Activated gamma-delta T cell (primary cell): ENCODE results near the gene TBXA2R.
"Not testable (repeated sequence)": the region's sequence is repeated elsewhere in the genome, so short reads cannot be mapped to it uniquely, and the experiment has no call there.

Experiments used
- DNase-seq: peaks from one replicate; lab custom pipeline; 2025; lab: John Stamatoyannopoulos, UW
- total RNA-seq, 2 donors: gene quantifications; one replicate each; lab custom pipeline; 2026; lab: John Stamatoyannopoulos, UW

TBXA2R gene
- total RNA-seq, result 1.2 to 6.2 reads per million in 2 donors

DNA sequence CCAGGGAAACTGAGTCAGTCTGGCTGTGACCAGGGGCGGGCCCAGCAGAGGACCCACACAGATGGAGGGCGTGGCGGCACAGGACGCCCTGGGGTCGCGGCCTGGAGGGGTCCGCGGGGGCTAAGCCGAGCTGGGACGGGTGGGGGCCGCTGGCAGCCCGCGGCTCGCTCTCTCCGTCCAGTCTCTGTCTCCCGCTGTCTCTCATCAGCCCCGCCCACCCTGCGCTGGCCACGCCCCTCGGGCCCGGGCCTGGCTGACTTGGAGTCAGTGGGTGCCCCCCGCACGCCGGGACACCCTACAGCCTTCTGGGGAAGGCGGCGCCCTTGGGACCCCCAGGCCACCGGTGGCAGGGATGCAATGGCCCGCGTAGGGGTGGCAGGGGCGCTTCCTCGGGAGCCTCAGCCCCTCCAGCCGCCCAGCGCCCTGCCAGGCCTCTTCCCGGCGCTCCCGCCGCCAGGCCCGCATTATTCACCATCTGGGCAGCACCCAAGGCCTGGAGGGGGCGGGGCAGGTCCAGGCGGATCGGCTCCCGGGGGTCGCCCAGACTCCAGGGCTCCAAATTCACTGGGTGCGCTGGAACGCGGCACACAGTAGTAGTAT lies at the start of gene TBXA2R:
Gene TBXA2R (minus strand): TSS at position 186 of the 600 bp plus-strand sequence. CDS start 6,241 bp downstream, outside the sequence.
- DNase-seq, result no peak

DNA sequence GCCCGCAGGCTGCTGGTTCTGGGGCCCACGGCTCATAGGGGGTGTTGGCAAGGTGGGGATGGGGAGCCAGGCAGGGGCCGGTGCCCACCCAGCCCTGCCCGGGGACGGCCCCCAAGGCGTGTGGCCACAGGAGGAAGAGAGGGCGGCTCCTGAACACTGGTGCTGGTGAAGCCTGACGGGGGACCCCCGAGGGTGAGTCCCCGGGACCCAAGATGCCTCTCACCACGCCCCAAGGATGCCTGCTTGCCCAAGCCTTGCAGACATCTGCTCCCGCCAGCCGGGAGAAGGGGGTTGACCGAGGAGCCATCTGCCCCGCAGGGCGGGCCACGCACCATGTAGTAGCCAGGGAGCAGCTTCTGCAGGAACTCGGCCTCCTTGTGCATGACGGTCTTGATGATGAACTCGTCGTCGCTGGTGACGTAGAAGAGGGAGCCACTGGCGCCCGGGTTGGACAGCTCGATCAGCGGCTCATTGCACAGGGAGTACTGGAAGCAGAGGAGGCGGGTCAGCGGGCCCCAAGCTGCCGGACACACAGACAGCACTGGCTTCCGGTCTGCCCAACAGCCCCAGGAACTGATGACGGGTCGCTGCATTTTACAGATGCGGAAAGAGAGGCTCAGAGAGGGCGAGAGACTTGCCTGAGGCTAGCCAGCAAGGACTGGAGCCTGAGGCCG lies 49.5 kb upstream of the TBXA2R start:
- DNase-seq, result no peak

DNA sequence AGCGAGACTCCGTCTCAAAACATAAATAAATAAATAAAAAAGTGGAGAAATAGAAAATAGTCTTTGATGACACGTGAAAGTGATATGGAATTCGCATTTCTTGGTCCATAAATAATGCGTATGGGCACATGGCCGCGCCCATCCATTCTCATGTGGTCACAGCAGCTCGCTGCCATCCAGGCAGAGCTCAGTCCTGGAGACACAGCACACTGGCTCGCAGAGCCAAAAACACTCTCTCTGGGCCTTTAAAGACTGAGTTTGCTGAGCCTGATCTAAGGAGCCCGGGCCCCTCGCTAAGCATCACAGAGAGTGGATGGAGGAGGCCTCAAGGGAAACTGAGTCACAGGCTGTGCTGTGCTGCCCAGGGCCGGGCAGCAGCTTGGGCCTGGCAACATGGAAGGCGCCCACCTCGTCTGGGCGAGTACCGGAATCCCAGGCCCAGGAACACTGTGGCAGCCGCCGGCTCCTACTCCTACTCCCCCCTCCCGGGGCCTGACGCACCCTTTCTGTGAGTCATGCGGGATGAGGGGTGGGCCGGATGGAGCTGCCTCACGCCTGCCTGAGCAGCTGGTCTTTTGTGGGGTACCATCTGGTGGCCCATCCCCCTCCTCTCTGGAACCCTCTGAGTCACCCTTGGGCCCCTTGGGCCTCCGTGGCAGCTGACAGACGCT lies 48.9 kb upstream of the TBXA2R start:
- no peak for DNase-seq

DNA sequence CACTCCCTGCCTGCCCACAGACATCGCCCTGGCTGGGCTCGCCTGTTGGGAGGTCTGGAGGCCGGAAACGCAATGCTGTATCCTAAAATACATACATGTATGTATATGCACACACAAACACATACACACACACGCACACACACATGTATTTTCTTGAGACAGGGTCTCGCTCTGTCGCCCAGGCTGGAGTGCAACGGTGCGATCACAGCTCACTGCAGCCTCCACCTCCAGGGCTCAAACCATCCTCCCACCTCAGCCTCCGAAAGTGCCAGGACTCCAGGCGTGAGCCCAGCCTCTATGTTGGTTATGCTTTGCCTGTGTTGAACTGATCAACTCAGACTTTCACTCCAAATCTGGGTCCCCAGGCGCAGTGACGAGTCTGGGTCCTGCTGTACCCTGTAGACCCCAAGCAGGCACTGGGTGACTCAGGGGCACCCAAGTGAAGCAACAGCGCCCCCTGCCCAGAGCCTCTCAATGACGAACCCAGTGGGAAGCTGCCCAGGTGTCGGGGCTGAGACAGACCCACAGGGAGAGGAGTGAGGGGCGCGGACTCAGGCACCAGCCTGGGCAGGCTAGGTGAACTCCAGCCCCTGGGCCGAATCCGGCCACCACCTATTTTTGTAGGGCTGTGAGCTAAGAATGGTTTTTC lies 47.3 kb upstream of the TBXA2R start:
- no peak for DNase-seq

DNA sequence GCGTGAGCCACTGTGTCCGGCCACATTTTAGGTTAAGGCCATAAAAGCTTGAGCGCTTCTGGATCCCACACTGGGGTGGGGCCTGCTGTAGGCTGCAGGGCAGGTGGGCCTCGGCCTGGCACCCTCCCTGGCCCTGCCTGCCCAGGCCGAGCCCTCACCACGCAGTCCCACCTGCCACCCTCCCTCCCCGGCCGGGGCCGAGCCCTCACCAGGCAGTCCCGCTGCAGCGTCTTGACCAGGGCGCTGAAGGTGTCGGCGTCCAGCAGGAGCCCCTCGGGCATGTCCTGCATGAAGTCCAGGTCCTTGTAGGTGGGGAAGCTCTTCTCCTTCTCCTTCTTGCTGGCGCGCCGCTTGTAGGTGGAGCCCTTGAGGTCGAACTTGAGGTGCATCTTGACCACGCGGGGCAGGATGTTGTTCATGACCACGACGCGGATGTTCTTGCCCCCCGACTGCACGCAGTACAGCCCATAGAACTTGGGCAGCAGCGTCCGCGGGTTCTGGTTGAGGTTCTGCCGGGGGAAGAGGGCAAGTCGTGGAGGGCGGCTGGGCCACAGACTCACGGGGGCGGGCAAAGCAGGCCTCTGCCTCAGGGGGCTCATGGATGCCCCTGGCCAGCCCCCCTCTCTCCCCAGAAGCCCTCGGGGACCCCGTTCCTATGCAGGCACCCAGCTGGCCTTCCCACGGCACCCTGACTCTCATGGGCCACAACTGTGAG lies 46.6 kb upstream of the TBXA2R start:
- DNase-seq, result no peak

DNA sequence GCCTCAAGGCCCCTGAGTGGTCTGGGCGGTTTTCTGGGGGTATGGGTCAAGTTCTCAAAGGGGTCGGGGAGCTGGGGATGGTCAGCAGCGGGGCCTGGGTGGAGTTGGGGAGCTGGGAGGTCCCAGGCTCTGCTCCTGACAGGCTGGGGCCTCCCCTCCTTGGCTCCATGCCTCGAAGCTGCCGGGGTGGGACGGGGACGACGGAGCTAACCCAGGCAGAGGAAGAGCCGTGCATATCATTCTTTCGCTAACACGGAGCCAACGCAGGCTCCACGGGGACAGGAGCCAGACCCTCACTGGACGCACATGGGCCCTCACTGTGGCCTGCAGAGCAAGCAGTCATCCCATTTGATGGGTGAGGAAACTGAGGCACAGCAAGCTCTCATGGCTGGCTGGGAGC lies 45.7 kb upstream of the TBXA2R start:
- DNase-seq, result no peak

DNA sequence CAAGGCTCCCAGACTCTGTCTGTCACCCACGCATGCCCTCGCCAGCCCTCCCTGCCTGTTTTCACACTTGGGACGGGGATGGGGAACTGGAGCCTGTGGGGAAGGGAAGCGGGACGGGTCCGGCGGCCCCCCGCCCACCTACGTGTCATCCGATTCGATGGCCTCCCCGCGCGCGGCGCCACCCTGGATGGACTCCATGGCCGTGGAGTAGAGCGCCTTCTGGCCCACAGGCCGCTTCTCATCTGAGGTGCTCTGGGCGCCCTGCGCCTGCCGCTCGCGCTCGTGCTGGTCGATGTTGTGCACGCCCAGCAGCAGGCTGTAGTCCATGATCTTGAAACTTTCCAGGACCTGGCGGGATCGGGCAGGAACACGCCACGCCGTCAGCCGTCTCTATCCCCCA lies 45.0 kb upstream of the TBXA2R start:
- DNase-seq, result no peak

DNA sequence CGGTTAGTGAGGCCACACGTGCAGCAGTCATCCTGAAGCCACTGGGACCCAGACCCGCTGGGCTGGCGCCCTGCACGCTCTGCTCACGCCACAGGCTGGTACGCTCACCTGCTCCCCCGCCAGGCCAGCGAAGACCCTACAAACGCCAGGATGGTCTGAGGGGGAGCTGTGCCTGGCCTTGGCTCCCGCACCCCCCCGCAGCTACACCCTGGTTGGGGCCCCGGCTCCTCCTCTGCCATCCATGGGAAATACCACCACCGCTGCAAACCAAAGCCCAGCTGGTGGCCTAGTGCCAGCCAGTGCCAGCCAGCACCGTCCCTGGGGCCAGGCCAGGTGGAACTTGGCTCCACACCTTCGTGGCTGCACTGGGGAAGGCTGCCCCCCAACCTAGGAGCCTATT lies 43.2 kb upstream of the TBXA2R start:
- no peak for DNase-seq

DNA sequence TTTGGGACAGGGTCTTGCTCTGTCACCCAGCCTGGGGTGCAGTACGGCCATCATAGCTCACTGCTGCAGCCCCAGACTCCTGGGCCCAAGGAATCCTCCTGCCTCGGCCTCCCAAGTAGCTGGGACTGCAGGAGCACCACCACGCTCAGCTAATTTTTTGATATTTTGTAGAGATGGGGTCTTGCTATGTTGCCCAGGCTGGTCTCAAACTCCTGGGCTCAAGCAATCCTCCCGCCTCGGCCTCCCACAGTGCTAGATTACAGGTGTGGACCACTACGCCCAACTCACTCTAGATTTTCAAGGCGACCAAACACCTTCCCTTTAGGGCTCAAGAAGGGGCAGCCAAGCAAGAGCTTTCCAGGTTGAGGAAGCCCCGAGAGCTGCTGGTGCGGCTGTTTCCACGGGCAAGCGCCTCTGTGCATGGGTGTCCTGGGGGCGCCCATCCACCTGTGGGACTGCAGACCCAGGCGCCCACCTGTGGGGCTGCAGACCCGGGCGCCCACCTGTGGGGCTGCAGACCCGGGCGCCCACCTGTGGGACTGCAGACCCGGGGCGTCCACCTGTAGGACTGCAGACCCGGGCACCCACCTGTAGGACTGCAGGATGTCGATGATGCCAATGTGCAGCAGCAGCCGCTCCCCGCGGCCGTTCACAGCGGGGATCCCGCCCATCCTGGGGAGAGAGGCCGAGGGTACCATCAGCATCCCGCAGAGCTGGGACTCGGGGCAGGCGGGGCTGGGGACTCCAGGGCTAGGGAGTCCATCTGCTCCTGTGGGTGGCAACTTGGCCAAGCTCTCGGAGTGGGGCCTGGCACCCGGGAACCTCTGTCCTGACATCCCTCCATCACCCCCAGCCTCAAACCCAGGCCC lies 41.6 kb upstream of the TBXA2R start:
- no peak for DNase-seq

DNA sequence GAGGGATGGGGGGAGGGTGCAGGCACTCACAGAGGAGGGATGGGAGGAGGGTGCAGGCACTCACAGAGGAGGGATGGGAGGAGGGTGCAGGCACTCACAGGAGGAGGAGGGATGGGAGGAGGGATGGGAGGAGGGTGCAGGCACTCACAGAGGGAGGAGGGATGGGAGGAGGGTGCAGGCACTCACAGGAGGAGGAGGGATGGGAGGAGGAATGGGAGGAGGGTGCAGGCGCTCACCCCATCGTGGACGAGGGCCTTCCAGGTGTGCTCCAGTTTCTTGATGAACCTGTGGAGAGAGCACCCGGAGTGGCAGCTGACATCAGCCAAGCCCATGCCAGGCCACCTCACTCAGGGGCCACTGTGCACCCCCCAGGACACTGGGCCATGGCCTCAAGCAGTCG lies 40.4 kb upstream of the TBXA2R start:
- DNase-seq, result not testable (repeated sequence)

DNA sequence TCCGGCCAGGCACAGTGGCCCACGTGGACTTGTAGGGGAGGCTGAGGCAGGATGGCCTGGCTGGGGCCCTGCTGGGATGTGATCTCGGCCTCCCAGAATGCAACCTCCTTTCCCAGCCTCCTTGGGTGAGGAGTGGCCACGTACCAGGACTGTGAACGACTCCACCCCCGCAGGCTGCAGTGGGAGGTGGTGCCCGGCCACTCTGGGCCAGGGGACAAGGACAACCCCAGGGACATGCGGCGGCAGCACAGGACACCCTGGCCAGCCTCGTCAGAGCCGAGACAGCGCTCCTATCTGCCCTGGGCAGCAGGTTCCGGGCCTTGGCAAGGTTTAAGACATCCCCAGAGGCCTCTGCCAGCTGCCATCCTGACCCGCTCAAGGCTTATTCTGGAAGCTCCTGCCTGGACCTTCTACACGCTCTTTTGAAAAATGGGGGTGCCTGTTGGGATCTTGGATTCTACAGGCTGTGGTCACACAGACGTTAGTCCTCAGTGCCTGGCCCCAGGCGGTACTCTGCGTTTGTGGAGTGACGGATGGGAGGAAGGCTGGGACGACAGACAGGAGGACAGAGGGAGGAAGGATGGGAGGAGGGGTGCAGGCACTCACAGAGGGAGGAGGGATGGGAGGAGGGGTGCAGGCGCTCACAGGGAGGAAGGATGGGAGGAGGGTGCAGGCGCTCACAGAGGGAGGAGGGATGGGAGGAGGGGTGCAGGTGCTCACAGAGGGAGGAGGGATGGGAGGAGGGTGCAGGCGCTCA lies 39.8 kb upstream of the TBXA2R start:
- DNase-seq, result no peak

DNA sequence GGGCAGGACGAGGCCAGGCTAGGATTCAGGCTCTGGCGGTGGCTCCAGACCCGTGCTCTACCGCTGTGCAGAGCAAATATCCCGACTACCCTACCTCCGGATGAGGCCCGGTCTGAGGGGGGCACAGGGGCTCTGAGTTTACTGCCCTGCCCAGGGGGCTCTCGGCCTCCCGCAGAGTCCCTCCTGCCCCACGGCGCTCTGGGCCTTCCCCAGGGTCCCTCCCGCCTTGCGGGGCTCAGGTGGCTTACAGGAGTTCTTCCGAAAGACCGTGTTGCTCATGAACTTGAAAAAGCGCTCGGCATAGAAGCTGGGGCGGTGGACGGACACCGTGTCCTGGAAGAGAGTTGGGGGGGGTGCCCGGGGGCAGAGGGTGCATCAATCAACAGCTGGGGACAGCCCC lies 39.1 kb upstream of the TBXA2R start:
- no peak for DNase-seq

DNA sequence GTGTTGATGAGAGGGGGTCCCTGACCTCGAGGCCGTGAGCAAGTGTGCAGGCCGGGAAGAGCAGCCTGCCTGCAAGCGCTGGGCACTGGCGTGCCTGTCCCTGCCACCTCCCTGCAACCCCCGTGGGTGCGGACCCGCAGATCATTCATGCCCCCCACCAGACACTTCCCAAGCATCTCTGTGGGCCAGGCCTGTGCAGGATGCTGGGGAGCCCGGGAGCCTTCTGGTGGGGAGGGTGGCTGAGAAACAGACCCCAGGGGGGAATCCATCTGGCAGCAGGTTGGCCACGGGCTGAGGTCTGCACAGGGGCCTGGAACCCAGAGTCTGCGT lies 38.4 kb upstream of the TBXA2R start:
- no peak for DNase-seq

DNA sequence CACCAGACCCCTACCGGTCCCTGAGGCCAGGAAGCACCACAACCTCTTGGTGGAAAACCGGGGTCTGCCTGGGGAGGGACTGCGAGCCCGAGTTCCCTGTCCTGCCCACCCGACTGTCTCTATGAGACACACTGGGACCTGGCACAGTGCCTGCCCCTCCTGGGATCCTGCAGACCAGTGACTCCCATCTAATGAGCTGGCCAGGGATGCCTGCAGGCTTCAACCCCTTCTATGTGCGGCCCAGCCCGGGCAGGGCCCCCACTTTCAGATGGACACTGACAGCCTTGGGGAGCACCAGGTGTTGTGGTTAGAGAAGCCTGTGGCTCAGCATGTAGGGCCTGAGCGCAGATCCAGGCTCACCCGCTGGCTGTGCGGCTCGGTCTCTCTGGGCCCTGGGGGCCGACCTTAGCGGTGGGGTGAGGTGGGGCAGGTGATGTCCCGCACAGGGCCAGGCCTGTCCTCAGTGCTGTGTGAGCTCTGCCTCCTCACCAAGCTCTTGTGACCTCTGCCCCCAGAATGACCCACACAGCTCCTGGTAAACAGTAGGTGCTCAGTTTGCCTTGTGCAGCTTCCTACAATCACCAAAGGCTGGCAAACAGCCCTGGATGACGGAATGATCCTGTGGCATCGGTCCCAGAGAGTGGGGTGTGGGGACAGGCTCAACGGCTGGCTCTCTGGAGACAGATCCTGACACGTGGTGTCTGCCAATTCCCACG lies 37.8 kb upstream of the TBXA2R start:
- DNase-seq, result no peak

DNA sequence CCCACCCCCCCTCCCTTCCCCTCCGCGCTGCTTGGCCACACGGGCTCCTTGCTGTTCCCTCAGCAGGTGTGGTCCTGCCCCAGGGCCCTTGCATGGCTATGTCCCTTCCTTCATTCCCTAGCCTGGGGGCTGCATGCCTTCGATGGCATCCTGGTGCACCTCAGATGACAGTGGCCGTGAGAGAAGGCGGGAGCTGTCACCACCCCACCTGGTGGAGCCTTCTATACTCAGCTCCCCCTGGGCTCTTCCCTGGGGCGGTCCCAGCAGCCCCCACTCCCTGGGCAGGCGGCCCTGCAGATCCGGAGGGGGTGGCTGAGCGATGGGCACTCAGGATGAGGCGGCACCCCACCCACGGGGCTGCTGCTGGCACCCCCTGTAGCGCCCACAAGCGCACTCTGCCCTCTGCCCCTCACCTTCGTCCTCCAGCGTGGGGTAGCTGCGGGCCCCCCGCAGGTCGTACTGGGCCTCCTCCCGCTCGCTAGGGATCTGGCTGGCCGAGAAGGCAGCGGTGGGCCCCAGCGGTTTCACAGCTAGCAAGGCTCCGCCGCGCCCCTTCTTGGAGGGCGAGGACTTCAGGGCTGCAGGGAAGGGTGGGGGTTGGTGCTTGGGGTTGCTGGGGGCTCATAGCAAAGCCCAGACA lies 37.1 kb upstream of the TBXA2R start:
- DNase-seq, result no peak

DNA sequence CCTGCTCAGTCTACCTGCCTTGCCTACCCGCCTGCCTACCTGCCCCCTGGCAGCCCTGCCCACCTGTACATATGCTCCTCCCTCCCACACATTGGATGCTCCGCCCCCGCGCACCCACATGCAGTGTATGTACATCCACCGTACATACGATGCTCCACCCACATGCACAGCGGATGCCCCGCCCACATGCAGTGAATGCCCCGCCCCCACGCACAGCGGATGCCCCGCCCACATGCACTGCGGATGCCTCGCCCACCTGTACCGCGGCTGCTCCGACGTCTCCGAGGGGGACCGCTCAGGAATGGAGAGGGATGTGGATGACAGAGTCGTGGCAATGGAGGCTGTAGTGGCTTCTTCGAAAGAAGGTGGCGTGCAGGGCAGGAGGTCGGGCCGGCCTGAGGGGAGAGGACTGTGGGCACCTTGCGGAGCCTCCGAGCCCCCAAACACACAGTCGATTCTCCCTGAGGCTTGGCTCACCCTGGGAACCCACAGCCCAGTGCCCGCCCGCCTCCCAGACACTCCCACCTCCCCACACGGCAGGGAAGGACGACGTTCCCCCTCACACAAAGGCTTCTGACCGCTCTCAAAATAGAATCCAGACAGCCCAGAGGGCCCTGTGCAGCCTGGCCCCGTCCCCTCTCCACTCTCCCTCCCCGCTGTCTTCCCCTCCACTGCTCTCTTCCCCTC lies 36.5 kb upstream of the TBXA2R start:
- DNase-seq, result no peak

DNA sequence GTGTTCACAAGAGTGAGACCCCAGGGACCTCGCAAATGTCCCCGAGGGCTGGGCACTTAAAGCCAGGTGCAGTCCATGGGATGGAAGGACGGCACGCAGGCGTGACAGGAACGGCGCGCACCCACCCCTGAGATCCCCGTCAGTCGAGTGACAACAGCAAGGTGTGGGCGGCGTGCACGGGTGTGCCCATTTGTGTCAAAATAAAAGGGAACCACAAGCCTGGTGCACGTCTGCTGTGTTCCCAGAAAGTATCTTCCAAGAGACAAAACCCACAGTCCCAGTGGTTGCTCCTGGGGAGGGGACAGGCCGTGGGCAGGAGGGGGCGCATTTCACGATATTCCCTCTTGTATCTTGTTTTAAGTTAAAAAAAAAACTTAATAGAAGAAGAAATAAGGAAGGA lies 35.6 kb upstream of the TBXA2R start:
- no peak for DNase-seq

DNA sequence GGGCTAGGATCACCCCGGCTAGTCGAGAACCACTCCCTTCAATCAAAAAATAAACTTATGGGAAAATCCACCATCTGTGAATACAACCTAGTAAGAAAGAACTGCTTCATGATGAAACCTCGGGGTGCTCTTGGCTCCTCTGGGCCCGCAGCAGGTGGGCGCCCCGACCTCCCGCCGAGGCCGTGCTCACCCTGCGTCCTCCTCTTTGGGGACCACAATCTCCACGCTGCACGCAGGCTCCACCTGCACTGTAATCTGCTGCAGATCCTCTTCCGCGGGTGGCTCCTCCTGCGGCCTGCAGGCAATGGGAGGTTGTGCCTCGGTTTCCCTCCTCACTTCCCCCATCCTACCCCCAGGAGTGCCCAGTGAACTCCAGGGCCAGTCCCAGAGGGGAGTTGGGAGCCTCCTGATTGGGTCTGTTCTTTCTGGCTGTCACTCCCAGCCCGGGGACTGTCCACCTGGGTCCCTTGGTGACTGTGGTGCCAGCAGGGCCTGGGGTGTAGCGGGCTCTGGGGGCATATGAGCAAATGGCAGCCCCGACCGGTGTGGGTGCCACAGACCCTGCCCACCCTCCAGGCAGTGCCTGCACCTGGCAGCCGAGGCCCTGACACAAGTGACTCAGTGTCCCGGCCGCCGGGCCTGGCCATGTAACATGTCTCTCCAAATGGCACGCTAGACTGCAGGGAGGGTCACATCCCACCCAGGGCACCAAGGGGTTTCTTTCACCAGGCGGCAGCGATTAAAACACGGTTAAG lies 35.0 kb upstream of the TBXA2R start:
- no peak for DNase-seq
